ENCODE data around the gene MYH7. TPM values are rescaled to one million over a fixed set of nuclear protein-coding genes. Genes with fewer than 3 reads are reported as not detected.

Gene MYH7
- total RNA-seq, 1 donor from 2014 or later = not detected

DNA sequence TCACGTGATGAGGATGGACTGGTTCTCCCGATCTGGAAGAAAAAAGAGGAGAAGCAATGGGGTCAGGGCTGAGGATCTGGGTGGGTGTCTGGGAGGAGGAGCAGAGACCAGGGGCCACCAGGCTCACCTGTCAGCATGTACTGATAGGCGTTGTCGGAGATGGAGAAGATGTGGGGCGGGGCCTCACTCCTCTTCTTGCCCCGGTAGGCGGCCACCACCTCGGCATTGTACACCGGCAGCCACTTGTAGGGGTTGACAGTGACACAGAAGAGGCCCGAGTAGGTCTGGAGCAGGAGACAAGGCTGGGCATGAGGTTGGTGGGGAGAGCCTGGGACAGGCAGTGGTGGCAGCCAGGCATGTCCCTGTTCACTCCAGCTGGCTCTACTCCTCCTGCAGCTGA is 30.4 kb downstream of the MYH7 start:
- Mint-ChIP-seq H3K36me3 (ENCODE audit: insufficient read depth) (no peaks in the 10 kb centered on the region), H3K27ac (no peak overlapping the region), H3K9me3 (ENCODE audit: low read depth) (no peaks in the 10 kb centered on the region), H3K4me1 (ENCODE audit: low read depth) (no peaks in the 10 kb centered on the region), H3K27me3 (peaks cover 54% of the 10 kb centered on the region), H3K4me3 (ENCODE audit: low read depth) (no peak overlapping the region)
- TF ChIP-seq, protein P1, sequence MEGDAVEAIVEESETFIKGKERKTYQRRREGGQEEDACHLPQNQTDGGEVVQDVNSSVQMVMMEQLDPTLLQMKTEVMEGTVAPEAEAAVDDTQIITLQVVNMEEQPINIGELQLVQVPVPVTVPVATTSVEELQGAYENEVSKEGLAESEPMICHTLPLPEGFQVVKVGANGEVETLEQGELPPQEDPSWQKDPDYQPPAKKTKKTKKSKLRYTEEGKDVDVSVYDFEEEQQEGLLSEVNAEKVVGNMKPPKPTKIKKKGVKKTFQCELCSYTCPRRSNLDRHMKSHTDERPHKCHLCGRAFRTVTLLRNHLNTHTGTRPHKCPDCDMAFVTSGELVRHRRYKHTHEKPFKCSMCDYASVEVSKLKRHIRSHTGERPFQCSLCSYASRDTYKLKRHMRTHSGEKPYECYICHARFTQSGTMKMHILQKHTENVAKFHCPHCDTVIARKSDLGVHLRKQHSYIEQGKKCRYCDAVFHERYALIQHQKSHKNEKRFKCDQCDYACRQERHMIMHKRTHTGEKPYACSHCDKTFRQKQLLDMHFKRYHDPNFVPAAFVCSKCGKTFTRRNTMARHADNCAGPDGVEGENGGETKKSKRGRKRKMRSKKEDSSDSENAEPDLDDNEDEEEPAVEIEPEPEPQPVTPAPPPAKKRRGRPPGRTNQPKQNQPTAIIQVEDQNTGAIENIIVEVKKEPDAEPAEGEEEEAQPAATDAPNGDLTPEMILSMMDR (IDR thresholded peaks at IDR 0.05; ENCODE audit: unreplicated experiment) = no peak
- DNase-seq (ENCODE audit: low spot score, unreplicated experiment) = no peak

DNA sequence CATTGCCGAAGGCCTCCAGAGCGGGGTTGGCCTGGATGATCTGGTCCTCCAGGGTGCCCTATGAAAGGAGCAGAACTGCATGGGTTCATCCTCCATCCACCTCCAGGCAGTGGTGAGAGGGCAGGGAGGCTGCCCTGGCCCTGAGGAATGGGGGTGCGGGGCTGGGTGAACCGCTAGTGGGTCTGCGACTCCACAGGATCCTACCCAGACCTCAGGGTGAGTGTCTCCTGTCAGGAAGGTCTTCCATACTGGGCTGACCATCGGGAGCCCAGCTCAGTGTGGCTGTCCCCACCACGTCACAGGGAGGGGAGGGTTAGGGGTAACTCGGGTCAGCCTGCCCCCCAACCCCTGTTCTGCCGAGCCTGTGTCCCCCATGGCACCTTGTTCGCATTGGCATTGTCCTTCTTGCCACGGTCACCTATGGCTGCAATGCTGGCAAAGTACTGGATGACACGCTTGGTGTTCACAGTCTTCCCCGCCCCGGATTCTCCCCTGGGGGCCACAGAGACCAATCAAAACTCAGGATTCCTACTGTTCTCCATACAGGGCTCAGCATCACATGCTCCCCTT is 31.0 kb downstream of the MYH7 start:
- Mint-ChIP-seq H3K27ac (no peak overlapping the region), H3K4me3 (ENCODE audit: low read depth) (no peak overlapping the region), H3K9me3 (ENCODE audit: low read depth) (no peaks in the 10 kb centered on the region), H3K27me3 (peaks cover 54% of the 10 kb centered on the region), H3K4me1 (ENCODE audit: low read depth) (no peaks in the 10 kb centered on the region), H3K36me3 (ENCODE audit: insufficient read depth) (no peaks in the 10 kb centered on the region)
- no peak for DNase-seq (ENCODE audit: low spot score, unreplicated experiment)
- TF ChIP-seq, protein P1 (IDR thresholded peaks at IDR 0.05; ENCODE audit: unreplicated experiment) = no peak

DNA sequence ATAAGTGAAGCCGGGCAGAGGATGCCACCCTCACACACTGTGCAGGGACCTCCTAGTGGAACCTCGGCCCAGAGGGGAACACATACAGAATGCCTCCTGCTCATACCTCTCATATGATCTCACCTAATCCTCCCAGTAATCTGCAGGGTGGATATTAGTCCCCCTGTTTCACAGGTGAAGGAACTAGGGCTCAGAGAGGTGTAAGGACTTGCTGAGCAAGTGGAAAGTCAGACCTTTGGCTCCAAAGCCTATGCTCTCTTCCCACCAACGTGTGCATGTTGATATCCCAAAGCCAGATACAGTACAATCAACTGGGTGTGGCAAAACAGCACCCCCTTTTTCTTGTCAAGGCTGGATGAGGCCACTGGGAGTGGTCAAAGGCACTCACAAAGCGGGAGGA is 31.6 kb downstream of the MYH7 start:
- no peaks in the 10 kb centered on the region for H3K9me3 Mint-ChIP-seq (ENCODE audit: low read depth)
- no peak overlapping the region for H3K4me3 Mint-ChIP-seq (ENCODE audit: low read depth)
- H3K27ac Mint-ChIP-seq = no peak overlapping the region
- DNase-seq (ENCODE audit: low spot score, unreplicated experiment) = no peak
- TF ChIP-seq, protein P1 (IDR thresholded peaks at IDR 0.05; ENCODE audit: unreplicated experiment) = no peak
- no peaks in the 10 kb centered on the region for H3K36me3 Mint-ChIP-seq (ENCODE audit: insufficient read depth)
- peaks cover 52% of the 10 kb centered on the region for H3K27me3 Mint-ChIP-seq
- H3K4me1 Mint-ChIP-seq (ENCODE audit: low read depth) = no peaks in the 10 kb centered on the region

DNA sequence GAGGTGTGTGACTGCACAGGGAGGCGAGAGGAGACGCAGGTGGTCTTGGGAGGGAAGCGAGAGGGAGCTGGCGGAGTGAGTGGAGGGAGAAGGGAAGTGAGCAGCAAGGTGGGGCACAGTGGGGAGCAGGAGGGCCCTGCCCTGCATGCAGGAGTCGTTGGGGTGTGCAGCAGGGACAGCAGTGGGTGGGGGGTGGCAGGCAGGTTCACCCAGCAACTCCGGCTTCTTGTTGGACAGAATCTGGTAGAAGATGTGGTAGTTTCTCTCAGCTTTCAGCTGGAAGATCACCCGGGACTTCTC is 32.4 kb downstream of the MYH7 start:
- H3K27me3 Mint-ChIP-seq = peaks cover 50% of the 10 kb centered on the region
- no peak overlapping the region for H3K4me3 Mint-ChIP-seq (ENCODE audit: low read depth)
- H3K27ac Mint-ChIP-seq = no peak overlapping the region
- TF ChIP-seq, protein P1 (IDR thresholded peaks at IDR 0.05; ENCODE audit: unreplicated experiment) = no peak
- no peaks in the 10 kb centered on the region for H3K4me1 Mint-ChIP-seq (ENCODE audit: low read depth)
- H3K36me3 Mint-ChIP-seq (ENCODE audit: insufficient read depth) = no peaks in the 10 kb centered on the region
- no peaks in the 10 kb centered on the region for H3K9me3 Mint-ChIP-seq (ENCODE audit: low read depth)
- no peak for DNase-seq (ENCODE audit: low spot score, unreplicated experiment)

DNA sequence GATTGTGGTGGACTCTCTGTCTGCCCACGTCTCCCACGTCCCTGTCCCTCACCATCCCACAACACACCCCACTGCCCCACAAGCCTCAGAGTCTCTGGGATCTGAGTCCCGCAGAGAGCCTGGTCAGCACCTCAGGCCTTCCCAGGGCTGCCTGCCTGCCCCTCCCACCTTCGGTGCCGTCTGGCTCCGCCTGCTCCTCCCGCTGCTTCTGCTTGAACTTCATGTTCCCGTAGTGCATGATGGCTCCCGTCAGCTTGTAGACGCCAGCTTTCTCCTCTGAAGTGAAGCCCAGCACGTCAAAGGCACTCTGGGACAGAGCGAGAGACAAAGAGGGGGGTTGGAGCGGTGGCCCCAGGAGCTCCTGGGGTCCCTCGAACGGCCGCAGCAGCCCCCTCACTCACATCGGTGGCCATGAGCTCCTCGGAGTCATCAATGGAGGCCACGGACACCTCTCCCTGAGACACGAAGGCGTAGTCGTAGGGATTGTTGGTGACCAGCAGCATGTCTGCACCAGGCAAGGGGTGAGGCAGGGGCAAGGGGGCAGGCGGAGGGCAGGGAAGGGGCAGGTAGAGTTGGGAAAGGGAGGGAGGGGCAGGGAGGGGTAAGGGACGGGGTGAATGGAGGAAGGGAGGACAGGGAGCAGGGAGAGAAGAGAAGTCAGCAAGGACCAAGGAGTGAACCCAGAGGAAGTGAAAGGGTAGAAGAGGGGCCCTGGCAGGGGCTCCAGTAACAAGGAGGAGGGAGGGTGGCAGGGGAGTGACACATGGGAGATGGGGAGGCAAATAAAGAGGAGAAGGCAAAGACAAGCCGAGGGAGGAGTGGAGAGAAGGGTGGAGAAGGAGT is 32.9 kb downstream of the MYH7 start:
- H3K4me3 Mint-ChIP-seq (ENCODE audit: low read depth) = no peak overlapping the region
- no peaks in the 10 kb centered on the region for H3K36me3 Mint-ChIP-seq (ENCODE audit: insufficient read depth)
- no peaks in the 10 kb centered on the region for H3K4me1 Mint-ChIP-seq (ENCODE audit: low read depth)
- H3K27ac Mint-ChIP-seq = no peak overlapping the region
- peaks cover 49% of the 10 kb centered on the region for H3K27me3 Mint-ChIP-seq
- H3K9me3 Mint-ChIP-seq (ENCODE audit: low read depth) = no peaks in the 10 kb centered on the region
- DNase-seq (ENCODE audit: low spot score, unreplicated experiment) = no peak
- TF ChIP-seq, protein P1 (IDR thresholded peaks at IDR 0.05; ENCODE audit: unreplicated experiment) = no peak
